Measurements from ENCODE around the gene OTULIN.

DNA sequence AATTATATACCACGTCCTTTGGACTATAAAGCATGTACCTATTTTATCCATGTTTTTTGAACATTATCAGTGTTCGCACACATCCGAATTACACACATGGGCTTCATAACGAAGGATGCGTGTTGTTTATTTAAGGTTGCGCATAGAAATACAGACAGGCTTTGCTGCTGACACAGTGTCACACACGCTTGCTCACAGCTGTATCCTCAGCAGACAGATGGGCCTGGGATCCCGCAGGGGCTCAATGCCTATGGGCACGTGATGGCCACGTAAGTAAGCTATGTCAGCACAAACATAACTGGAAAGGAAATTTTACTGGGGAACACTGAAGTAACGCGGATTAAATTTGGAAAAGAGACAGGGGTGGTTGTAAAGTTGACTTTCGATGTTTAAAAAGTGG lies 76.6 kb downstream of the OTULIN start:
- TF ChIP-seq EED (CRISPR knock-in tag; IDR thresholded peaks at IDR 0.05) = no peak
- TF ChIP-seq, protein P1, sequence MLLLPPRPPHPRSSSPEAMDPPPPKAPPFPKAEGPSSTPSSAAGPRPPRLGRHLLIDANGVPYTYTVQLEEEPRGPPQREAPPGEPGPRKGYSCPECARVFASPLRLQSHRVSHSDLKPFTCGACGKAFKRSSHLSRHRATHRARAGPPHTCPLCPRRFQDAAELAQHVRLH (CRISPR knock-in tag; IDR thresholded peaks at IDR 0.05; ENCODE audit: borderline replicate concordance, low read depth) = no peak
- TF ChIP-seq, protein P2, sequence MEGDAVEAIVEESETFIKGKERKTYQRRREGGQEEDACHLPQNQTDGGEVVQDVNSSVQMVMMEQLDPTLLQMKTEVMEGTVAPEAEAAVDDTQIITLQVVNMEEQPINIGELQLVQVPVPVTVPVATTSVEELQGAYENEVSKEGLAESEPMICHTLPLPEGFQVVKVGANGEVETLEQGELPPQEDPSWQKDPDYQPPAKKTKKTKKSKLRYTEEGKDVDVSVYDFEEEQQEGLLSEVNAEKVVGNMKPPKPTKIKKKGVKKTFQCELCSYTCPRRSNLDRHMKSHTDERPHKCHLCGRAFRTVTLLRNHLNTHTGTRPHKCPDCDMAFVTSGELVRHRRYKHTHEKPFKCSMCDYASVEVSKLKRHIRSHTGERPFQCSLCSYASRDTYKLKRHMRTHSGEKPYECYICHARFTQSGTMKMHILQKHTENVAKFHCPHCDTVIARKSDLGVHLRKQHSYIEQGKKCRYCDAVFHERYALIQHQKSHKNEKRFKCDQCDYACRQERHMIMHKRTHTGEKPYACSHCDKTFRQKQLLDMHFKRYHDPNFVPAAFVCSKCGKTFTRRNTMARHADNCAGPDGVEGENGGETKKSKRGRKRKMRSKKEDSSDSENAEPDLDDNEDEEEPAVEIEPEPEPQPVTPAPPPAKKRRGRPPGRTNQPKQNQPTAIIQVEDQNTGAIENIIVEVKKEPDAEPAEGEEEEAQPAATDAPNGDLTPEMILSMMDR (CRISPR knock-in tag; IDR thresholded peaks at IDR 0.05) = no peak
- TF ChIP-seq RXRB (CRISPR knock-in tag; IDR thresholded peaks at IDR 0.05; ENCODE audit: borderline replicate concordance) = no peak
- TF ChIP-seq, protein P3, sequence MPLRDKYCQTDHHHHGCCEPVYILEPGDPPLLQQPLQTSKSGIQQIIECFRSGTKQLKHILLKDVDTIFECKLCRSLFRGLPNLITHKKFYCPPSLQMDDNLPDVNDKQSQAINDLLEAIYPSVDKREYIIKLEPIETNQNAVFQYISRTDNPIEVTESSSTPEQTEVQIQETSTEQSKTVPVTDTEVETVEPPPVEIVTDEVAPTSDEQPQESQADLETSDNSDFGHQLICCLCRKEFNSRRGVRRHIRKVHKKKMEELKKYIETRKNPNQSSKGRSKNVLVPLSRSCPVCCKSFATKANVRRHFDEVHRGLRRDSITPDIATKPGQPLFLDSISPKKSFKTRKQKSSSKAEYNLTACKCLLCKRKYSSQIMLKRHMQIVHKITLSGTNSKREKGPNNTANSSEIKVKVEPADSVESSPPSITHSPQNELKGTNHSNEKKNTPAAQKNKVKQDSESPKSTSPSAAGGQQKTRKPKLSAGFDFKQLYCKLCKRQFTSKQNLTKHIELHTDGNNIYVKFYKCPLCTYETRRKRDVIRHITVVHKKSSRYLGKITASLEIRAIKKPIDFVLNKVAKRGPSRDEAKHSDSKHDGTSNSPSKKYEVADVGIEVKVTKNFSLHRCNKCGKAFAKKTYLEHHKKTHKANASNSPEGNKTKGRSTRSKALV (CRISPR knock-in tag; IDR thresholded peaks at IDR 0.05) = no peak
- no peak for TF ChIP-seq JUN (CRISPR knock-in tag; IDR thresholded peaks at IDR 0.05)

Data from HepG2 (cell line).